Stimulated activated CD8-positive, alpha-beta memory T cell treated with anti-CD3 and anti-CD28 coated beads, Interleukin-4, amount 100 ng/mL, for 4 hours (primary cell): ENCODE data around the gene OPHN1.
"Not testable (repeated sequence)": the region's sequence is repeated elsewhere in the genome, so short reads cannot be mapped to it uniquely, and the experiment has no call there.

Experiments used
- DNase-seq, 2 donors: peaks; one replicate each; pipeline ENCODE4 v3.0.0-alpha.2; 2020; ENCODE audit warnings: low read depth in 2 of 2, low spot score in 1 of 2

The OPHN1 gene

DNA sequence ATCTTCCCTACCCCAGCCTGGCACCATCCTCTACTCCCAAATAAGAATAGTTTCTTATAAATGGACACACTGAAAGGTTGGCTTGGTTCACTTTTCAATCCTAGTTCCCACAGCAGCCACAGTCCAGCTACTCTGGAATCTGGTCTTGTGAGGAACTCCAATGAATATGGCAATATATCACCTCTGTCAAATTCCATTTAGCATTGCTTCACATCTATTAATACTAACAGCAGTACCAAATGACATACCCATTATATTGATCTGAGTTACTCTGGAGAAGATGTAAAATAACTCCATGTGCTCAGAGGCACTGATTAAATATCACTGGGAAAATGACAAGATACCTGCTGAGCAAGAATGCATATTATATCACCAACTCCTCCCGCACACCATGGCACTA, 8.6 kb downstream of the OPHN1 start:
- no peak for DNase-seq

DNA sequence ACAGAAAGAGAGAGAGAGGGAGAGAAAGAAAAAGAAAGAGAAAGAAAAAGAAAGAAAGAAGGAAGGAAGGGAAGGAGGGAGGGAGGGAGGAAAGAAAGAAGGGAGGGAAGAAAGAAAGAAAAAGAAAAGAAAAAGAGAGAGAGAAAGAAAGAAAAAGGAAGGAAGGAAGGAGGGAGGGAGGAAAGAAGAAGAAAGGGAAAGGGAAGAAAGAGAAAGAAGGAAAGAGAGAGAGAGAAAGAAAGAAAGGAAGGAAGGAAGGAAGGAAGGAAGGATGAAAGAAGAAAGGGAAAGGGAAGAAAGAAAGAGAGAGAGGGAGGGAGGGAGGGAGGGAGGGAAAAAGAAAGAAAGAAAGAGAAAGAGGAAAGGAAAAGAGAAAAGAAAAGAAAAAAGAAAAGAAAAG, 10.8 kb downstream of the OPHN1 start:
- DNase-seq, result no peak

DNA sequence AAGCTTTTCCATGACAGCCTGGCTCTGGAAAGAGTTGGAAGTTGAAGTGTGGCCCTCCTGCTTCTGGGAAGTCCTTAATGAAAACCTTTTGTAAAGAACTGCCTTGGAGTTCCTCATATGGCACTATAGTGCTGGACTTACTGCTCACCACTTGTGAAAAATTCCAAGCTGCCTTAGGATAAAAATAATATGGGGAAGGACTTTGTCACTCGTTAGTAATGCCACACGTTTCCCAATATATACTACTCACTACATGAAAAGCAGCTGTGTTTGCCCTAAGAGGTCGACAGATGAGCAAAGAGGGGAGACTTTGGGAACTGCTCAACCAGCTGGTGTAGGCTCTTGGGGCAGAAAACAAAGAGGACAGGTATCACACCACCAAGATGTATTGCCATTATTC, 11.7 kb downstream of the OPHN1 start:
- no peak for DNase-seq

DNA sequence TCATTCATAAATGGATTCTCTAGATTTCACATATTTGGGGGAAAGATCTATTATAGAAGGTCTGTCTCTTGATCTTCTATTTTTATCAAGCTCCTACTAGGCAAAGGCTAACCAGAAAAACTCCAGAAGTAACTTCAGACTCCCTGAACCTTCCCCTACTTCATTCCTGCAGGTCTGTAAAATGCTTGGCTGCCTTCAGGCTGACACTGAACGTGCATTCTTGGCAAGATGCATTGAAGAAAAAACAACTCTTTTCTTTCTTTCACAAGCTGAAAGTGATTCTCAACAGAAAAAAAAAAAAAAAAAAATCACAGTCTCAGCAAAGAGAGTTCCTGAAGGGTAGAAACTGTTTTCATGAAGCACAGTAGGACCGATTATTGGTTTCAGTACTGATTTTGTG, 12.7 kb downstream of the OPHN1 start:
- DNase-seq, result no peak

DNA sequence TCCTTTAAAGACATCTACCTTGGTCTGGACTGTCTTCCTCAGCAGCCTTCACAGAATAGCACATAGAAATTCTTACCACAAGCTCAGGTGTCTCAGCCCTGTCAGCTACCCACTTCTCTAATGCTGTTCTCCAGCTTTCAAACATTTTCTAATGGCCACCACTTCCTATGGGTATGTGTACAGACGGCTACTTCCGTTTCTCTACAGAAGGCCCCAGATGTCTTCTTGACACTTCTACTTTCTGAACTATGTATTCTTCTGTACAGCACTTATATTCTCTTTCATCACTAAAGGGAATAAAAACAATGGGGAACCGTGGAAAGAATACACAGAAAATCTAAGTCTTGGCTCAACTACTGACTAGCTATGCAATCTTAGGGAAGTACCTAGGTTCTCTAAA, 13.3 kb downstream of the OPHN1 start:
- no peak for DNase-seq

DNA sequence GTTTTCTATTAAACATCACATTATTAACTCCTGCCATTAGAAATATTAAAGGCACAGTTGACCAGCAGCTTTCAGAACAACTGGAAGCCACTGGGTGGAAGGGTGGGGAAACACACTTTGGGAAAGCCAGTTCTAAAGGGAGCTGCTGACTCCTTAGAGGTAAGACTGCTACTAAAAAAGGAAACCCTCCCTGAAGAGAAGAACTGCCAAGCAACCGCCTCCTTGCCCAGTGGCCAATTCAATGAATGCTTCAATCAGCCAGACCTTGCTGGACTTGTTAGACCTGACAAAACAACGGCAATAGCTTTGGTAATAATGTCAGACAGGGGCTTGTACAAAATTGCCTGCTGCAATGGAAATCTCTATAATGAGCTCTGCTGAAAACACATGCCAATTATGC, 15.6 kb downstream of the OPHN1 start:
- DNase-seq, result no peak

DNA sequence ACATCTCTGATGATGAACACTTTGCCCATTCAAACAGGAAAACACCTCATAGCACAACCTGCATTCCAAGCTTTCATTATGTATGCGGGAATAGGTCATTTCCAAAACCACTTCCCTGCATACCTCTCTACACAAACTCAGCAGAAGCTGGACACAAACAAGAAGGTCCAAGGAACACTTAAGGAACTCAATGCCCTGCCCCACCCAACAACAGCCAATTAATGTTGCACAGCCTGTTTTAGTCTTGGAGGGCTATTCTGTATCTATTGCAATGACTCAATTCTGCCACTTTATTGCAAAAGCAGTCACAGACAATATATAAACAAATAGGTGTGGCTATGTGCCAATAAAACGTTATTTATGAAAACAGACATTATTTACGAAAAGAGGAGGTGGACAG, 16.7 kb downstream of the OPHN1 start:
- DNase-seq, result no peak

DNA sequence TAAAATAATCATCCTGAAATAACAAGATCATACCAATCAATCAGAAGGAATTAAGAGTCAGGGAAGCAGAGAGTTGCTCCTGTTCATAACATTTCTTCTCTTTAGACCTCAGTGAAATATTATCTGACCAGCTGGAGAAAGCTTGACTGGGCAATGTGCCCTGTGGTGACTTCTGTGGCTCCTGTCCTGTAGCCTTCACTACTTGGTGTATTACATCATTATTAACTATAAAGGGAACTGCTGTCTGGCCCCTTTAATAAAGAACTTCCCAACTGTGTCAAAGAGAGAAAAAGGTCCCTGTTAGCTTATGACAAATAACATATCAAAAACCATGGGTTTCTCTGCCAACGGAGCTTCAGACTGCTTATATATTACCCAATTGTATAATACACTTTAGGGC, 18.0 kb downstream of the OPHN1 start:
- DNase-seq, result no peak

DNA sequence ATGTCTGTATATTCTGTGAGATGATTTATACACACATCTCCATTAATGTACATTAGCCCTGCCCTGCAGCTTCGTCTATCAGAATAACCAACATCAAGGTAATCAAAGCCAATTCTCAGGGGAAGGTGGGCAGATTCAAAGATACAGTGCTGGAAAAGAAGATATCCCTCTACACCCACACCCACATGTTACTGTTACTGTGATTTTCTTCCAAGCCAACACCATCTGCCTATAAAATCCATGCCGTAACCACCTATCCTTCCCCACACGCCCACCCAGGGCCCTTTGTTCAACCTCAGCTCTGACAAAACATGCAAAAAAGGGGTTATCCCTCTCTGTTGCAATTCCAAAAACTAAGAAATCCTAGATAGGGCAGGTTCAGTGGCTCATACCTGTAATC, 20.0 kb downstream of the OPHN1 start:
- no peak for DNase-seq

DNA sequence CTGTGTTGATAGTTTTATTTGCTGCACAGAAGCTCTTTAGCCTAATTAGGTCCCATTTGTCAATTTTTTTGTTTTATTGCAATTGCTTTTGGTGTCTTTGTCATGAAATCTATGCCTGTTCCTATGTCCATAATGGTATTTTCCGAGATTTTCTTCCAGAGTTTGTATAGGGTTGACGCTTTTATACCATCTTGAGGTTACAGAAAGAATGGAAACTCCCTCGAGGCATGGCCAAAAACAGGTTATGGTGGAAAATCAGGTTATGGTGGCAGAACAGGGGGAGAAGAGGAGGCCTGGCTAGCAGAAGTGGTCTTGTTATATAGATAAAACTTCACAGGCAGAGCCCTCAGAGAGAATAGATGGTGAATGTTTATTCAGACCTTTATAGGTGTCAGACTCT, 21.6 kb downstream of the OPHN1 start:
- DNase-seq, result no peak

DNA sequence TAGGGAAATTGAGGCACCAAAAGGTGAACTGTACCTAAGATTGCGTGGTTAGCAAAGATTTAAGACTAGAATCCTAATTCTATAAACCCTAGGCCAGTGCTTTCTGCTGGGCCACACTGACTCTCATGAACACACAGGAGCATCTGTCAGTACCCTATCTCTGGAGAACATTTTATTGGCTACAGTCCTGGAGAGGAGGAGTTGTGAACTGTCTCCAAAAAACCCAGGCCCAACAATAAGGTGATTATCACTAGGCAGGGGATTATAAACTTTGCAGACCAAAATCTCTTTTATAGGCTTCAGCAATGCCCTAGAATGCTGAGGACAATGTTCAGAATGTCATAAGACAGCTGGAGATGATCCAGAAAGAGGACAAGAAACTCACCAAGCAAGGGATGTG, 24.1 kb downstream of the OPHN1 start:
- DNase-seq, result no peak

DNA sequence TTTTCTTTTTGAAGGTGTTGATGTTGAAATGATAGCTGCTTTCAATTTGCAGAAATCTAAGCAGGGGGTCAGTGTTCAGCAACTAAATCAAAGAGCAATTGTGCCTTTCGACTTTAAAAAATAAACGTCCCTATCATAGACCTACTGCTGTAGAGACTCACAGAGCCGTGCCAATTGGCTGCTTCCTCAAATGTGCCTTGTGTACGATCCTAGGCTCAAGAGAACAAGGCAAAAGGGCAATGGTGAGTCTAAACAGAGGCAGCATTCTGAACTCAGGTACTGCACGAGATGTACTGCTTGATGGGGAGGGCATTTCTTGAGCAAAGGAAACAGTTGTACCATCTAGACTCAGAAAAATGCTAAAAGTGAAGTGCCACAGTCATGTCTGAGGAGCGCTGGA, 29.8 kb downstream of the OPHN1 start:
- DNase-seq, result no peak

DNA sequence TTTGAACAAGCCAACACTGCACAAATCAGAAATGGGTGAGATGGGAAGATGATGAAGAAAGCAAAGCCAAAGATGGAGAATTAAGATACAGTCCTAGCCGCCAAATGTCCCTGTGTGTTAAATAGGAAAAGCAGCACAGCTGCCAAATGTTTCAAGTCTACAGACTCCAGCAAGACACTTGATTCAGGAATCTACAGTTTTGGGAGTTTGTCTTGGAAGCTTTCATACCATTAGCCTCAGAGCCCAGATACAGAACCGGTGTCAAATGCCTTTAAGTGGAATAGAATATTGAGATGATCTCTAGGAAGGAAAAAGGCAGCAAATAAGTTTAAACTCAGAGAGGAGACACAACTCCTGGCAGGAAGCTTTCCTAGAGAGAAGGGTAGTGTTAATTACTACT, 30.3 kb downstream of the OPHN1 start:
- no peak for DNase-seq

DNA sequence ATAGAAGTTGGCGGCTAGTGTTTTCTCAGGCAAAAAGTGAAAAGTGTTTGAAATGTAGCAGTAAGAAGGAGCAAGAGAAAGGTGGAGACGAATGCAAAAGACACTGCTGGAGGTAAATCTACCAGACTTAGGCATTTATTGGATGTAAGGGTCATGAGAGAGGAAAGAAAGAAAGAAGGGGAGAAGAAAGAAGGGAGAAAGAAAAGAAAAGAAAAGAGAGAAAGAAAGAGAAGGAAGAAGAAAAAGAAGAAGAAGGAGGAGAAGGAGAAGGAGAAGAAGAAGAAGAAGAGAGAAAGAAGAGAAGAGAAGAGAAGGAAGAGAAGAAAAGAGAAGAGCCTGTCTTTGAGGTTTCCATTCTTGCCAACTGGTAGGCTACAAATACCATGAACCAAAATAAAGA, 31.2 kb downstream of the OPHN1 start:
- no peak for DNase-seq

DNA sequence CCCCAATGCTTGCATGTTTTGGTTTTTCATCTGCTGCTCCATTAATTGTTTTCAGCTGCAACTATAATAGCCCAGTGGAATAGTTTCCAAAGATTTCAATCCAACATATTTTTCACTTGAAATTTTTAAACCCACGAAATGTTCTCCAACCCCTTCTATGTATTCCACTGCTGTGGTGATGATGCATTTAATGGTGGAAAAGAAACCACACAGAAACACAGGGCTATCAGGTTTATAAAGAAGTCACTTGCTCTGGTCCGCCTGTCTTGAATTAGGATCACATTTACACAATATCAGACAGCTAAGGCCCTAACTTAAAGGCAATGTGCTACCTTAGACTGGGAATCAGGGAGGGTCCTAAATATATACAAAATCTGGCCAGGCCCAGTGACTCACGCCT, 35.0 kb downstream of the OPHN1 start:
- no peak for DNase-seq

DNA sequence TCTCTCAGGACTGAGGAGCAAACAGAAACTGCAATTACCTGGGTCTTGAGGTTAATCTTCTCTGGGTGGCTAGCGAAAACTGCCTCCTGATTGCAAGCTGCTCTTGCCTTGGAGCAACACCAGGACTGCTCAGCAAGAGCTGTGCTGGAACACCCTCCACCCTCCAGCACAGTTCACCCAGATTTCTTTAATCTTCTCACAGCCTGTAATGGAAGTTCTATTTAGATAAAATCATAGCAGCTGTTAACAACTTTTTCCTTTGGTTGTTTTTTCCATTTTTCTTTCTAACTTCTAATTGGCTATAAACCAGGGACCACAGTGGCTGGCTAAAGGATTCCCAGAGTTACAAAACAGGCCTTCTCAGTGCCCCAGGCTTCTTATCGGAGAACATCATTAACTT, 36.3 kb downstream of the OPHN1 start:
- no peak for DNase-seq

DNA sequence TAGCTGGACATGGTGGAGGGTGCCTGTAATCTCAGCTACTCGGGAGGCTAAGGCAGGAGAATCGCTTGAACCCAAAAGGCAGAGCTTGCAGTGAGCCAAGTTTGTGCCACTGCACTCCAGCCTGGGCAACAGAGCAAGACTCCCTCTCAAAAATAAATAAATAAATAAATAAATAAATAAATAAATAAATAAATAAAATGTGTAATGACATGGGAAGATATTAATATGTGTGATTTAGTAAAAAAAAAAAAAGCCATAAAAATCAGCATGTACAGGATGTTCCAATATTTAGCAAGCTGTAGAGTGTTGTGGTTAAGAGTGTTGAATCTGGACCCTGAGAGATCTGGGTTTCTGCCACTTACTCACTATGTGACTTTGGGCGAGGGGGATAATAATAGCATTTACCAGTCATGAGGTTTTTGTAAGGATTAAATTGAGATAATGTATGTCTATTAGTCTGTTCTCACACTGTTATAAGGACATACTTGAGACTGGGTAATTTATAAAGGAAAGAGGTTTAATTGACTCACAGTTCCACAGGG, 43.8 kb downstream of the OPHN1 start:
- not testable (repeated sequence) for DNase-seq

DNA sequence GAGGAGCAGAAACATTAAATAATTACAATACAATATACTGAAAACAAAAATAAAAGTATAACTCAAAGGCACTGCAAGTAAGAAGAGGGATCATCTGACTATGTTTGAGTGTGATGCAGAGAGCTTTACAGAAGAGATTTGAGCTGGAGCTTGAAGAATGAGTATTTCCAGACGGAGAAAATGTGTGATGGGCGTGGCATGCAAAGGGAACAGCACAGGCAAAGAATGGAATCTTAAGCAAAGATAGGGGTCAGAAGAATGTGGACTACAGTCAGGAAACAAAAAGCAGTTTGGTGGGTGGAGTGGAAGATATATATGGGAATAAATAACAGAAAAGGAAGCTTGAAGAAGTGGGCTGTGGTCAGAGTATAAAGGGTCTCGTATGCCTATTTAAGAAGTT, 45.5 kb downstream of the OPHN1 start:
- DNase-seq, result no peak

DNA sequence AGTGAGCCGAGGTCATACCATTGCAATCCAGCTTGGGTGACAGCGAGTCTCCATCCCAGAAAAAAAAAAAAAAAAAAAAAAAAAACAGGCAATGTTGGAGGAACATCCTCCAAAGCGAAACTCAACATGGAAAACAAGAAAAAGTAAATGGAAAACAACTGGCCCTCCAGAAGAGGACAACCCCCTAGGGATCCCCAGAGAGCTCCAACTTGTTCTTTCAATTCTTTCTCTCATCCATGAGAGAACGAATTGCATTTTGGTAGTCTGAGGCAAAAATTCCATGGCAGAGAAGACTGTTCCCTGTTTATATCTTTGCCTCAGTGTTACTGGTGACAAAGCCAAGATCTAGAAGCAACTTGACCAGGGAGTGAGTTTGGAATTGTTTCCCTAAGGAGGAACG, 49.8 kb downstream of the OPHN1 start:
- DNase-seq, result no peak

DNA sequence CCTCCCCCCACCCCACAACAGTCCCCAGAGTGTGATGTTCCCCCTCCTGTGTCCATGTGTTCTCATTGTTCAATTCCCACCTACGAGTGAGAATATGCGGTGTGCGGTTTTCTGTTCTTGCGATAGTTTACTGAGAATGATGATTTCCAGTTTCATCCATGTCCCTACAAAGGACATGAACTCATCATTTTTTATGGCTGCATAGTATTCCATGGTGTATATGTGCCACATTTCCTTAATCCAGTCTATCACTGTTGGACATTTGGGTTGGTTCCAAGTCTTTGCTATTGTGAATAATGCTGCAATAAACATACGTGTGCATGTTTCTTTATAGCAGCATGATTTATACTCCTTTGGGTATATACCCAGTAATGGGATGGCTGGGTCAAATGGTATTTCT, 55.7 kb downstream of the OPHN1 start:
- not testable (repeated sequence) for DNase-seq

DNA sequence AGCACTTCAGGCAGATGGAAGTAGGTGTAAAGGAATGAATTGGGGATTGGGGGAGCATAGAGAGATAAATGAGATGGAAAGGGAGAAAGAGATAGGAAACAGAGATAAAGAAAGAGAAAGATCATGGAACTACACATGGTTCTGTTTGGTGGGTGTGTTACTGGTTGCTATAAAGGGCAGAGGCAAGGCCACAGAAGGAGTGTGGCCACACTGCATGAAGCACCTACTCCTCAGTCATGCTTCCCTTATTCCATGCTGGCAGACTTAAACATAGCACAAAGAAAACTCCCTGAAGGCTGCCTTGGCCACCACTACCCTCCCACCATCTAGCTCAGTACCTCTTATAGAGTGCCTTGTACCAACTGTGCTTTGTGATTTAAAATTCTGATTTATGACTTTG, 56.9 kb downstream of the OPHN1 start:
- DNase-seq, result no peak

DNA sequence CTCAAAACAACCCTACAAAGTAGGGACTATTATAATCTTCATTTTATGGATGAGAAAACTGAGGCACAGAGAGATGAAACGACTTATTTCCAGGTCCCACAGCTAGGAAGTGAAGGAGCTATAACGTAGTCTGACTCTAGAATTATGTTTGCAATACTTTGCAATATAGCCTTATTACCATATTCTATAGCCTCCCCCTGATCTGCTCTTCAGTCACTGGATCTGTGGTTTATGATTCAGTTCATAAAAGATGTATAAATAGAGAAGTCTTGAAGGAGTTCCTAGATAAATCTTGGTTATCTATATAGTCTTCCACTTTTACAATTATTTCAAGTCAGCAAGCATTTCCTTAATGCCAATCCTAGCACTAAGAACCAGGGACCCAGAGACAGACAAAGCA, 57.5 kb downstream of the OPHN1 start:
- no peak for DNase-seq

DNA sequence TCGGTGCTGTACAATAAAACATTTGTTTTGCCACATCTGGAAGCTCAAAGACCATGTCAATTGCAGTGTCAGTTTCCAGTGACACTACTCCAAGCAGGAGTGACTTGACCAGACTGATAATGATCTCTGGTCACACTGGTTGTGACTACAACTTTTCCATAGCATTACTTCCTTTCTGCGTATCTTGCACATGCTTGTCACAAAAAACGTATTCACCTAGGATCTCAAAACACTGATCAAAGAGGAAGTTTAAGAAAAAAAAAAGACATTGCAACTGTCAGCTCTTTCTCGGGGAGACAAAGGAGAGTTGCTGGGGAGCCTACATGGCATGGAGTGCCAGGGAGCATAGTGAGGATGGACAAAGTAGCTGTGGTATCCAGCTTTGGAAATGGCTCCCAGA, 60.6 kb downstream of the OPHN1 start:
- no peak for DNase-seq

DNA sequence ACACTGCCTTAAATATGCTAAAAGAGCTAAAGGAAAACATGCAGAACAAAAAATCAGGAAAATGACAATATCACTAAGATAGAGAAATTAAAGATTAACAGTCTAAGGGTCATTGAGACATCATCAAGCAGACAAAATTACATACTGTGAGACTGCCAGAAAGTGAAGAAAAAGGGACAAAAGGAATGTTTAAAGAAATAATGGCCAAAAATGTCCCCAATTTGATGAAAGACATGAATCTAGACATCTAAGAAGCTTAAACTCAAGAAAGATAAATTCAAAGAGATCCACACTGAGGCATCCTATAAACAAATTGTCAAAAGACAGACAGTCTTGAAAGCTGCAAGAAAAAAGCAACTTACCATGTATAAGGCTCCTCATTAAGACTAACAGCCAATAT, 63.7 kb downstream of the OPHN1 start:
- no peak for DNase-seq
